Measurements from ENCODE around the gene DPF3.

The DPF3 gene

DNA sequence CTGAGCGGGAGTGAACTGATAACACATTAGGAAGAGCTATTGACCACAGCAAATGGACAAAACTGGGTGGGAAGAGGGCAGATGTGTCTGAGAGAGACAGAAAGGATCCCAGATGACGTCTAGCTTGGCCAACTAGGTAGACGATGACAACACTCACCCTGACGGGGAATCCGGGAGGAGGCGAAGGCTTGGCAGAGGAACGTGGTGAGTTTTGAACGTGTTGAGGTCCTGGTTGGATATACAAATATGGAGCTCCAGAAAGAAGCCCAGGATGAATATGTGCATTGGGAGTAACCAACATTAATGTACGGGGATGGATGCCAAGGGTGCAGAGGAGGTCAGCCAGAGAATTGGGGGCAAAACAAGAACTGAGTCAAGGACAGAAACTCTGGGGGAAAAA, 60.7 kb downstream of the DPF3 start:
- no peak for DNase-seq

DNA sequence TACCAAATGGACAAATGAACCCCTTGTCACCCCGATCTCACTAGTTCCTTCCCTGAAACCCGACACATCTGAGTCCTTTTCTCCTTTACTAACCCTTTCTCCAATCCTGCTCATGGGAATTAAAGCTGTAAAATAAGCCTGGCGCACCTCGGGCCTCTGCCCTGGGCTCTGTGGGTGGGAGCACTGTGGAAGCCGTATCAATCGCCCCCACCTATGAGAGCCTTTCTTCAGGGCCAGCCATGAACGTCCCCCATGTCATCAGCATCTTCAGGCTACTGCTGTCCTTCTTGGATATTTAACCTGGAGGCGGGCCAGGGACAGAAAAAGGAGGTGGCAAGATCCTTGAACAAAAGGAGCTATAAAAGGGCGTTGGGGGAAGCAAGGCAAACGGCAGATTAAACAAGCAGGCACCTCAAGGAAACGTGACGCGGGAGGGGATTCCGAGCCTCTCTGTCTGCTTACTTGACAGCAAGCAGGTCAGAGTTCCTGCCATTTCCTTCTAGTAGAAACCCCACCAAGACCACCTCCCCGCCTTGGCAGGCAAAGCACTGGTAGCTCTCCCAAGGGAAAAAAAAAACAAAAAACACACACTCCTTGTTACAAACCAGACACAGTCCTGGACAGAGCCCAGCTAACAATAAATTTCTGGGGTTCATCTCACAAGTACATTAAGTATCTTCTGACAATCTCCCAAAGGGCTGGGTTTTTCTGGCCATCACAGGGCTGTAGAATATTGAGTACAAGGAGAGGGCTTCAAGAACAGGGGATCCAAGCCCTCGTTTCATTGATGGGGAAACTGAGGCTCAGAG, 62.9 kb downstream of the DPF3 start:
- DNase-seq: no peak

DNA sequence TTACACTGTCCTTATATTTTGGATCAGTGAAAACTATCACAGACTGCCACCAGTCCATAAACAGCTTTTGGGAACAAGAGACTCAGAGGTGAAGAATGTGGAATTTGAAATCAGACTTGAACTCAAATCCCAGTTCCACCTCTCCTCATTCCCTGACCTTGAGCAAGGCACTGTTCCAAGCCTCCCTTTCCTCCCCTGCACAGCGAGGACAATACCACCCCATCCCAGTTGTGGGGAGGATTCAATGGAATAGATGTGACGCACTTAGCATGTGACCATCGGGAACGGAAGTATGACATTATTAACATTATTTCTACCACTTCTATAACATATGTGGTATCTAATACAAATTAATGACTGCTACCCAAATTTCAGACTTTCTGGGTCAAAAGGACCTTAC, 63.5 kb downstream of the DPF3 start:
- DNase-seq: no peak

DNA sequence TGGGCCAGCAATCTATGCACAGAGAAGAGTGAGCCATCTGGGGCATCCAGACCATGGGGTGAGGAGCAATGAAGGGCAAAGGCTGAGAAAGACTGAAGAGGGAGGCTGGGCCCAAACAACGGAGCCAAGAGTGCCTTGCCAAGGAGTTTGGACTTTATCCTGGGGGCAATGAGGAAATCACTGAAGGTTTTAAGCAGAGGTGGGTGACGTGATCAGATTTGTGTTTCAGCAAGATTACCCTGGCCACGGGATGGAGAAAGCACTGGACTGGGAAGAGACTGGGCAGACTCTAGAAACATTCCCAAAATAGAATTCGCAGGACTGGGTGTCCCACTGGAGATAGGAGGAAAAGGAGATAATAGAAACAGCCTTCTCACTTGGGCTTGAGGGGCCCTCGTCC, 65.3 kb downstream of the DPF3 start:
- DNase-seq: no peak

DNA sequence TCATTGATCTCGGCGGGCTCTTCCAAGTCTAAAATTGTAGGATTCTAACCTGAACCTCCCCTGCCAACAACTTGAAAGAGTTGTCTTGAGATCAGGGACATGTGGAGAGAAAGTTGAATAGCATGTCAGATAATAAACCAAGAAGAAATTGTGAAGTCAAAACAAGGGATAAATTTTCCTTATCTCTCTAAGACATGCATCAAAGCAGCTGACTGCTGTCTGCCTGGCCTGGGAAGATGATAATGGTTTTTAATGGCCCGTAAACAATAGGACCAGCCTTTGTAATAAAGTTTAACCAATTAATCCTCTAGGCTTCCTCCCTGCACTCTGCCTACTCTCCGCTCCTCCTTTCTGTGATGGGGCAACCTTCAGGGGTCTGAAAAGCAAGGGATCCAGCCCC, 67.9 kb downstream of the DPF3 start:
- no peak for DNase-seq

DNA sequence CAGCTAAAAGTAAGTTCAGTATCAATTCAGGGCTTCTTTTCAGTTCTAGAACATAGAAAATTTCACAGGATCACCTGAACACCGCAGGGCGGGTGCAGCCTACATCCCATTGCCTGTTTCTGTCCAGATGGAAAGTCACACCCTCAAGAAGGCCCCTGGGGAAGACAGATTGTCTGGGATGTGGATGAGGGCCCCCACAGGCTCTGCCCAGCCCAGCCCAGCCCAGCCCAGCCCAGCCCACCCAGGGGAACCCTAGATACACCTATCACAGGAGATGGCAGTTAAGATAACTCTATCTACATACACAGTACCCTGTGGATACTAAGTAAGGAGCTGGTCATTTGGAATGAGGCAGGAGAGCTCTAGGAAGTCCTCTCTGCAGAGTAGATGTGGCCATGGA, 68.4 kb downstream of the DPF3 start:
- DNase-seq: no peak

DNA sequence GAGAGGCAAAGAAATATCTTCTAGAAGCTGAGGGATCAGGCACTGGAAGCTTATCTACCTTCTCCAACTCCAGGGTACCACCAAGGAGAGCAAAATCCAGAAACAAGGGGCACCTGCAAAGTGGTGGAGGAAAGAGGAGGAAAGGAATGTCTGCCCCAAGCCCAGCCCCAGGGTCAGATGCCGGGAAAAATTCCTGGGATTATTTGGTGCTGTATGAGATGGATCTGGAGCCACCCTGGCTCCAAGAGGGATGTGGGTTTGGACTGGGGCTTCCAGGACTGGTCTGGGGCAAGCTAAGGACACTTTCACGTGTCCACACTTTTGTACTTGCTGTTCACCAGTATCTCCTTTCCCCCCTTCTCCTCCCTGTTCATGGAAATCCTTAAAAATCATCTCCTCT, 69.8 kb downstream of the DPF3 start:
- no peak for DNase-seq

DNA sequence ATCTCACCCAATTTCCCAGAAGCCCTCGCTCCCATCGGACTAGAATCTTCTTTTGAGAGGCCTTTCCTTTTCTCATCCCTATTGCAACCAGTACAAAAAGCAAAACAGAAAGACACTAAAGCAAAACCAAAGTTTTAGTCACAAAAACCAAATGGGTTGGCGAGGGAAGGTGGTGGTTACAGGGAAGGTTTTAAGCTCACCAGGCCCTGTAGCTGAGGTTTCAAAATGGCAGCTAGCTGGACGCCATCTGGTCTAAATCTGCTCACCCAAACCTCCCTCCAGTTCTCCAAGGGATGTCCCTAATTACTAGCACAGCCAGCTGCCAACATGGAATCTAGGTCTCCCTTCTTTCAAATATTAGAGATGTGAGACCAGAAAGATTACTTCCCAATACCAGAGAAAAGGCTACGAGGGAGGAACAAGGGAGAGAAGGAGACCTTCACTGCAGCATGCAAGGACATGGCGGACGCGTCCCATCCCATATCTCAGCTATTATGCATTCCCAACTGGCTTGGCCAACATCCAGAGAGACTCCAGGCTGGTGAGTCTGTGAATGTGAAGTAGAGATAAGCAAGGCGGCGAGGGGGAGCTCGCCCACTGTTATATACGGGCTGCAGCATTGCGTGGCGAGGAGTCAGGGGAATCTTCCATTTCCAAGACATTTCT, 70.8 kb downstream of the DPF3 start:
- DNase-seq: no peak

DNA sequence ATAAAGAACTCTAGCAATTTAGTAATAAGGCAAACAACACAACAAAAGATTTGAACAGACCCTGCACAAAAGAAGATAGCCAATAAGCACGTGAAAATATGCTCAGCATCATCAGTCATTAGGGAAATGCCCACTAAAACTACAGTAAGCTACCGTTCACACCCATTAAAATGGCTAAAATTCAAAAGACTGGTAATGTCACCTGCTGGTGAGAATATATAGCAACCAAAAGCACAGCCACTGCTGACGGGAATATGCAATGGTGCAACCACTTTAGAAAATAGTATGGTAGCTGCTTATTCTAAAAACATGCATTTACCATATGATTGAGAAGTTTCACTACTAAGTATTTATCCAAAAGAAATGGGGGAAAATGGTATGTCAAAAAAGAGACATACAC, 74.9 kb downstream of the DPF3 start:
- DNase-seq: no peak

DNA sequence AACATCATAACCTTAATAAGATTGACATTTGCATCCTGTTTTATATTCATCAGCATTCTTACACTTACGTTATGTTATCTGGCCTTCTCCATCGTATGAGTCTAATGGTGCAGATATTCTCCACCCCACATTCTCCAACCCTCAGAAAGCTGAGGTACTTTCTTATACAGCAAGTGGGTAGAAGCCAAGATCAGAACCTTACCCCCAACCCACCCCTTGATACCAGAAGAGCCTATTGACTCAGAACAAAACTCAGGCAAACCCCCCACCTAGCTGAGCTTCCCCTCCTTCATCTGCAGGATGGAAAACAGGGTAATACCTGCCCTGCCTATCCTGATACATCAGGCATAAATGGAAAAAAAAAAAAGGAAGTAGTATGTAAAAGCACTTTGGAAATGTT, 77.6 kb downstream of the DPF3 start:
- no peak for DNase-seq

DNA sequence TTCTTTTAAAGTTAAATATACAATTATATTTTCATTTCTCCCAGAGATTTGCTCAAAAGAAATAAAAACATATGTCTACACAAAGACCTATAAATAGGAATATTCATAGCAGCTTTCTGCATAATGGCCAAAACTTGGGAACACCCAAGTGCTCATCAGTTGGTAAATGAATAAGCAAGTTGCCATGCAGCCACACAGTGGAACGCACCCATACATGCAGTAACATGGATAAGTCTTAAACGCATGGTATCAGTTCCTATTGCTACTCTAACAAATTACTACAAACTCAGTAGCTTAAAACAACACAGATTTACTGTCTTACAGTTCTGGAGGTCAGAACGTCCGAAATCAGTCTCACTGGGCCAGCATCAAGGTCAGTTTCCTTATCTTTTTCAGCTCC, 78.5 kb downstream of the DPF3 start:
- DNase-seq: no peak

- no peak for DNase-seq
Measured at GRCh38 chr14:72812292-72812851, 81.5 kb downstream of the DPF3 start.

DNA sequence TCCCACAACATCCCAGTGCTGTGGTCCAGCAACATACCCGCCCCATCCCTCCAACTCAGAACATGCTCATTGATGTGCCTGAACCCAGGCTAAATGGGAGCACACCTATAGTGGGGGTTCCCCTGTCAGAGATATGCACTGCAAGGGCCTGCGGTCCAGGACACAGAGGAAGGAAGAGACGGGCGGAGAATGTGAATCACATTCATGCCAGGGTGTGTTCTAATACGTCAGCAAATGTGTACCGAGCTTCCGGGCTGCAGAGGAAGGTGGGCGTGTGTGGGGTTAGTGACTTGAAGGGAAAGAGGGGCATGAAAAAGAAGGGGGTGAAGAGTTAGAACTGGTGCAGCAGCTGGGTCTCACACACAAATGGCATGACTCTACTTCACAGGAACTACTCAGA, 83.7 kb downstream of the DPF3 start:
- no peak for DNase-seq

DNA sequence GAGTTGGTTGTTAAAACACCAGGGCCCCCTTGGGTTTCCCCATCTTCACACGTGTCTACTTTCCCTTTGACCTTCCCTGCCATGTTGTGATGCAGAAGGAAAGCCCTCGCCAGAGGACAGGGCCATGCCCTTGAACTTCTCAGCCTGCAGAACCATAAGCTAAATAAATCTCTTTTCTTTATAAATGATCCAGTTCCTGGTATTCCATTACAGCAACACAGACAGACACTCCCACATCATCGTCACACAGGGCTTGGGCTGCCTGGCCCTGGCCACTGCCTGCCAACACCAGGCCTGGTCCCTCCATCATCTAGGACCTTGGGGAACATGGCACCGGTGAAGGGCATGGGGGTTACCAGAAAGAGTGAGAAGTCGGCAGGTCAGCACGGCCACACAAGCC, 84.8 kb downstream of the DPF3 start:
- no peak for DNase-seq

DNA sequence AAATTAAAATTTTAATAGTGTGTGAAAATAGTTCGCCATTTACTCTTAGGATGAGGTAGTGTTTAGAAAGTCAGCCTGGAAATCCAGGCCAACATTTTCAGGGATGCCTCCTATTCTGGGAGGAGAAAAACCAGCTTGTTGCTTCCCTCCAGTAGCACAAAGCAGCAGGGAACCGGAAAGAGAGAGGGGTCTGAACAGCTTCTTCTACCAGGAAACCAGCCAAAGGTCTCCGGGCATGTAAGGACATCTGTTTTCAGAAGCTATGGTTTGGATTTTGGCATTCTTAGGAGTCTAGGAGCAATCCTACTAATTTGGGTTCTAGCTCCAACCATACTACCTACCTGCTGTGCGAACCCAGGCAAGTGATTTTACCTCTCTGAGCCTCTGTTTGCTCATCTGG, 85.3 kb downstream of the DPF3 start:
- no peak for DNase-seq

- no peak for DNase-seq
Measured at GRCh38 chr14:72802588-72802946, 91.3 kb downstream of the DPF3 start.

DNA sequence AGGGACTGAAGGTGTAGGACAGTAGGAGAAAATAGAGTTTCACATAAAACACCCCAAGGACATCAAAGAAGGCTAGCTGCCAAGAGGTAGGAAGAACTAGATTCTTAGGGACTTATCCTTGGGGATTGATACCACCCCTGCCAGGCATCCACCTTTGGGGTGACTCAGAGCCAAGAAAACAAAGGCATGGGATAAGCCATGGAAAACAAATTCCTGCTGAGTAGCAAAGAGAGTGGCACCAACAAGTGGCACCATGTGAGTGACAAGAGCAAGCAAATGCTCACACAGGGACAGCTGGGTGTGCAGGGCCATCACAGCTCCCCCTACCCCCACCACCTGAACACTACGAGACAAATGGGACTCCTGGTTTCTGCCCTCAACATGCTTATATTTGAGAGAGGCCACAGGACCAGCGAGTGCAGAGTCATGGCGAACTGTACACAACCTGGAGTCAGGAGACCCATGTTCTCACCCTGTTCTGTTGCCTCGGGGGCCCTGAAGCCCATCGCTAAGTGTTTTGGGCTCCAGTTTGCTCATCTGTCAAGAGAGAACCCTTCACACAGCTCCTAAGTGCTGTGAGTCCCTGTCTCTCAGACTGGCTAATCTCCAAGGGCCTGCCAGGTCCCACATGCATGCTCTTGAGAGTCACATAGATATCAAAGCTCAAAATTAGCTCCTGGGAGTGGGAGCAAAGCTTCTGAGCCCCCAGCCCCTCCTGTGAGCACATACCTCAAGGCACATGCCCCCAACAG, 91.9 kb downstream of the DPF3 start:
- DNase-seq: no peak

GRCh38 chr14:72801381-72801812, 92.5 kb downstream of the DPF3 start:
- DNase-seq: no peak

DNA sequence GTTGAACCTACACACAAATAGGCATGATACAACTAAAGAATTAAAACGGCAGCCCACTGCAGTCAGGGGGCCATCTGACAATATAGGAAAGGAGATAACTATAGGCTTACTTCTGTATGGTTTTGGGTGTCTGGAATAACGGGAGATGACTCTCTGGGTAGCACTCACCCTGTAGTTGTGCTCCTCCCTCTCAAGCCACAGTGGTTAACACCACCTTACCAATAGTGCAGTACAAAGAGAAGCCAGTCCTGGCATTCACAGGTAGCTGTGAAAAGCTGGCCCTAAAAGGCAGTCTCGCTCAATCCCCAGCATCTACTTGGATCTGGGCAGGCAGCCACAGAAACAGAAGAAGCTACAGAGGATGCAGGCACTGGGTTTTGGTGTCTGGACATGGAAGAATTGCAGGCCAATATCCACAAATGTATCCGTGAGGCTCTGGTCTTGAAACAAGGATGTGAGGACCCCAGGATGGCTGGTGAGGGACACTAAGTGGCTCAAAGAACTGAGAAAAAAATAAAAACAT, 93.0 kb downstream of the DPF3 start:
- DNase-seq: no peak

- DNase-seq: no peak
Measured at GRCh38 chr14:72800296-72800695, 93.6 kb downstream of the DPF3 start.

- no peak for DNase-seq
Measured at GRCh38 chr14:72796935-72797334, 97.0 kb downstream of the DPF3 start.

DNA sequence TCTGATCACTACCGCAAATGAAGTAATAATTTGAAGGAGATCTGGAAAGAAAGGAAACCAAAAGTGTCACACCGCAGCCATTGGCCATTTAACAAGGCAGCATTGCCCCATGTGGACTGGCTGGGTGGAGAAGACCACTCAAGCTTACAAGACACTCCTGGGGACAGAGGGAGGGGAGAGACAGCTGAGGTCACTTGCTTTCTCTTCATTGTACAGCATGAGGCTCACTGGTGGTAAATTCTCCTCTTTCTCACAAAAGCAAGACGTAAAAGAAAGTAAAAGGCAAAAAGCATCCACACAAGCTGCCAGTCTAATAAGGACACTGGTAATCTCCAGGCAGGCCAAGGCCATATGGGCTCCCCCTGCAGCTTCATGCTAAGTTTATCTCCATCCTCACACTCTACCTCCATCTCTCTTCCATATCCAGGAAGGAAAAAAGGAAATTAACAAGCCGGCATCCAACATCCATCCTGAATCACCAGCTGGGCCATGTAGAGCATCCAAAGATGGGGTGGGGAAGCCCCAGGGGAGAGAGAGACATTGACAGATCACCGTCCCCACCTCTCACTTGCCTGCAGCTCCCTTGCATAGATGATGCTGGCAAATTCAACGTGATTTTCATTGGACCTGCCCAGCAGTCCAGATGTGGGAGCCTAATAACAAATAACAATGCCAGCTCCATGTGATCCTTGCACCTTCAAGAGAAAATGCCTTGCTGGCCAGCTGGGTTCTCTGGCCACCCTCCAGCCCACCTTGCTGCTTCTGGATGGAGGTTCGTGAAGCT, 100.6 kb downstream of the DPF3 start:
- no peak for DNase-seq
